GM18873 (cell line): ENCODE measurements around the gene ACSM2B.
"Not testable (repeated sequence)": the region's sequence is repeated elsewhere in the genome, so short reads cannot be mapped to it uniquely, and the experiment has no call there.

Source experiments
- ATAC-seq: cut with Tn5 transposase; IDR thresholded peaks from one replicate; pipeline ENCODE4 v1.9.1; 2021; ENCODE audit warnings: mild to moderate bottlenecking, moderate library complexity, moderate number of reproducible peaks; ENCODE audit not compliant: unreplicated experiment, low FRiP score

Gene ACSM2B

GRCh38 chr16:20576145-20576544 is at the start of gene ACSM2B:
TSS of gene ACSM2B (minus strand) at chr16:20576367. CDS start at chr16:20564845, 11,522 bp downstream.
- ATAC-seq = not testable (repeated sequence)

- ATAC-seq = no peak
These were observed 49.0 kb upstream of the ACSM2B start for GRCh38 chr16:20624882-20625807.

- ATAC-seq = no peak
These were observed 48.0 kb upstream of the ACSM2B start for GRCh38 chr16:20624205-20624604.

- no peak for ATAC-seq
These were observed 46.3 kb upstream of the ACSM2B start for GRCh38 chr16:20622498-20622870.

GRCh38 chr16:20621406-20621805 is 45.2 kb upstream of the ACSM2B start:
- ATAC-seq = no peak

- ATAC-seq = no peak
These were observed 44.6 kb upstream of the ACSM2B start for GRCh38 chr16:20620770-20621169.

GRCh38 chr16:20620003-20620402 is 43.8 kb upstream of the ACSM2B start:
- ATAC-seq = no peak

- ATAC-seq = no peak
These were observed 41.1 kb upstream of the ACSM2B start for GRCh38 chr16:20617271-20617670.

GRCh38 chr16:20614186-20615141 is 38.3 kb upstream of the ACSM2B start:
- ATAC-seq = no peak

- ATAC-seq = no peak
These were observed 37.5 kb upstream of the ACSM2B start for GRCh38 chr16:20613481-20614185.

- no peak for ATAC-seq
These were observed 36.6 kb upstream of the ACSM2B start for GRCh38 chr16:20612551-20613480.

GRCh38 chr16:20611975-20612481 is 35.9 kb upstream of the ACSM2B start:
- no peak for ATAC-seq

GRCh38 chr16:20611350-20611902 is 35.3 kb upstream of the ACSM2B start:
- no peak for ATAC-seq

GRCh38 chr16:20610892-20611349 is 34.8 kb upstream of the ACSM2B start:
- no peak for ATAC-seq

GRCh38 chr16:20610211-20610891 is 34.2 kb upstream of the ACSM2B start:
- ATAC-seq = no peak

- not testable (repeated sequence) for ATAC-seq
These were observed 26.0 kb upstream of the ACSM2B start for GRCh38 chr16:20602205-20602604.

GRCh38 chr16:20599475-20599874 is 23.3 kb upstream of the ACSM2B start:
- not testable (repeated sequence) for ATAC-seq

GRCh38 chr16:20598832-20599469 is 22.8 kb upstream of the ACSM2B start:
- ATAC-seq = no peak
